DOHH2 (cell line): Measurements from ENCODE around the gene FGGY.

ENCODE experiments used
- CTCF ChIP-seq: fragments of 200-600 bp; sonication (generic); IDR thresholded peaks from one replicate; pipeline ENCODE4 v1.5.1; 2014; ENCODE audit warnings: antibody characterized with exemption, mild to moderate bottlenecking, low read depth, low read length; ENCODE audit not compliant: poor library complexity, severe bottlenecking
- EZH2phosphoT487 ChIP-seq: fragments of 200-600 bp; sonication (generic); IDR thresholded peaks from 2 replicates; pipeline ENCODE4 v1.6.1; 2017; ENCODE audit warnings: borderline replicate concordance, mild to moderate bottlenecking, antibody characterized with exemption, low read length, moderate library complexity, mixed read lengths

- TF ChIP-seq CTCF (no peak), EZH2phosphoT487 (no peak)
These were observed 307.3 kb downstream of the FGGY start for GRCh38 chr1:59604191-59604590.
